ENCODE results near the gene LRP5.

The LRP5 gene

GRCh38 chr11:68381716-68382115 is 69.3 kb downstream of the LRP5 start:
- Histone ChIP-seq H3K36me3 (ENCODE audit: control insufficient read depth, low read length) (no peaks in the 10 kb centered on the region; the same call in 1 of the 2 replicates), H3K79me2 (ENCODE audit: control insufficient read depth, low read length) (no peaks in the 10 kb centered on the region), H4K20me1 (ENCODE audit: control insufficient read depth, insufficient read depth, low read depth, low read length) (no peaks in the 10 kb centered on the region), H3K4me1 (ENCODE audit: control insufficient read depth, low read length) (peaks cover 41% of the 10 kb centered on the region), H3K9me3 (ENCODE audit: control insufficient read depth, insufficient read depth, low read length) (no peaks in the 10 kb centered on the region), H3K27me3 (ENCODE audit: control insufficient read depth, low read length) (no peaks in the 10 kb centered on the region), H3K27ac (ENCODE audit: low read depth, low read length) (no peak overlapping the region), H3K9me2 (replicated peaks; ENCODE audit: control insufficient read depth, low read length) (no peaks in the 10 kb centered on the region), H3K4me3 (ENCODE audit: low read length) (no peak overlapping the region), H3K4me2 (ENCODE audit: low read length) (no peak overlapping the region), H3F3A (ENCODE audit: control insufficient read depth, insufficient read depth) (no peaks in the 10 kb centered on the region)
- no peak for TF ChIP-seq CTCF (IDR thresholded peaks at IDR 0.05; ENCODE audit: low read depth, low read length, poor library complexity, severe bottlenecking)
- no peak for TF ChIP-seq EZH2phosphoT487 (IDR thresholded peaks at IDR 0.05; ENCODE audit: borderline replicate concordance, low read length)

- no peak for TF ChIP-seq EZH2phosphoT487 (IDR thresholded peaks at IDR 0.05; ENCODE audit: borderline replicate concordance, low read length)
- TF ChIP-seq CTCF (IDR thresholded peaks at IDR 0.05; ENCODE audit: low read depth, low read length, poor library complexity, severe bottlenecking) = no peak
- Histone ChIP-seq H3F3A (ENCODE audit: control insufficient read depth, insufficient read depth) (no peaks in the 10 kb centered on the region), H3K4me2 (ENCODE audit: low read length) (no peak overlapping the region), H3K27ac (ENCODE audit: low read depth, low read length) (no peak overlapping the region), H3K4me3 (ENCODE audit: low read length) (no peak overlapping the region), H3K9me3 (ENCODE audit: control insufficient read depth, insufficient read depth, low read length) (no peaks in the 10 kb centered on the region), H3K27me3 (ENCODE audit: control insufficient read depth, low read length) (no peaks in the 10 kb centered on the region), H3K36me3 (ENCODE audit: control insufficient read depth, low read length) (no peaks in the 10 kb centered on the region; the same call in 1 of the 2 replicates), H4K20me1 (ENCODE audit: control insufficient read depth, insufficient read depth, low read depth, low read length) (no peaks in the 10 kb centered on the region), H3K79me2 (ENCODE audit: control insufficient read depth, low read length) (no peaks in the 10 kb centered on the region), H3K4me1 (ENCODE audit: control insufficient read depth, low read length) (peaks cover 41% of the 10 kb centered on the region), H3K9me2 (replicated peaks; ENCODE audit: control insufficient read depth, low read length) (no peaks in the 10 kb centered on the region)
These were observed 70.1 kb downstream of the LRP5 start for GRCh38 chr11:68382358-68382998.

- no peaks in the 10 kb centered on the region for H3K27me3 ChIP-seq (ENCODE audit: control insufficient read depth, low read length)
- H3K79me2 ChIP-seq (ENCODE audit: control insufficient read depth, low read length) = no peaks in the 10 kb centered on the region
- no peak overlapping the region for H3K27ac ChIP-seq (ENCODE audit: low read depth, low read length)
- no peaks in the 10 kb centered on the region for H4K20me1 ChIP-seq (ENCODE audit: control insufficient read depth, insufficient read depth, low read depth, low read length)
- H3K4me3 ChIP-seq (ENCODE audit: low read length) = no peak overlapping the region
- no peaks in the 10 kb centered on the region for H3K9me3 ChIP-seq (ENCODE audit: control insufficient read depth, insufficient read depth, low read length)
- H3K4me1 ChIP-seq (ENCODE audit: control insufficient read depth, low read length) = peaks cover 37% of the 10 kb centered on the region
- H3K36me3 ChIP-seq (ENCODE audit: control insufficient read depth, low read length) = no peaks in the 10 kb centered on the region; the same call in 1 of the 2 replicates
- H3F3A ChIP-seq (ENCODE audit: control insufficient read depth, insufficient read depth) = no peaks in the 10 kb centered on the region
- no peaks in the 10 kb centered on the region for H3K9me2 ChIP-seq (replicated peaks; ENCODE audit: control insufficient read depth, low read length)
- TF ChIP-seq CTCF (IDR thresholded peaks at IDR 0.05; ENCODE audit: low read depth, low read length, poor library complexity, severe bottlenecking) (peak; percentile 99), EZH2phosphoT487 (IDR thresholded peaks at IDR 0.05; ENCODE audit: borderline replicate concordance, low read length) (no peak)
- H3K4me2 ChIP-seq (ENCODE audit: low read length) = no peak overlapping the region
These were observed 71.6 kb downstream of the LRP5 start for GRCh38 chr11:68383976-68384501.
